GM20000 (cell line): ENCODE measurements around the gene UNC45B.
"Not testable (repeated sequence)": the region's sequence is repeated elsewhere in the genome, so short reads cannot be mapped to it uniquely, and the experiment has no call there.

Experiments used
- DNase-seq: peaks from one replicate; pipeline ENCODE4 v3.0.0; 2012; ENCODE audit warnings: low spot score
- TF ChIP-seq, protein P1 (sequence below): IDR thresholded peaks from 2 replicates; pipeline ENCODE4 v1.5.1; 2012; ENCODE audit warnings: mild to moderate bottlenecking, control low read depth; ENCODE audit errors: extremely low read depth, missing control alignments

UNC45B gene

DNA sequence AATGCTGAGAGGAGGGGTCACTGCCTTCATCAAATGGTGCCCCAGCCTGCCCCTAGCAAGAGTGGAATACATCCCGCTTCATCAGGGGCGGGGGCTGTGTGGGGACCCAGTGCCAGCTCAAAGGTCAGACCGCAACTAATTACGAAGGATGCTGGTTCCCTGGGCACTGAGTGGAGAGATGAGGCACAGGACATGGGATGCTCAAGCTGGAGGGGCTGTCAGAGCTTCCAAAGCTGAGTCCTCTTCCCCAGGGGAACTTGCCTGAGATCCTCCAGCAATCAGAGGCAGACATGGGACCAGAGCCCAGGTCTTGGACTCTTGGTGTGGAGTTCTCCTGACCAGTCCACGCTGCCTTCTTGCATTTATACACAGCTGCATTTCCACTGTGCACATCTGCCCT lies 18.9 kb downstream of the UNC45B start:
- DNase-seq = no peak
- TF ChIP-seq, protein P1, sequence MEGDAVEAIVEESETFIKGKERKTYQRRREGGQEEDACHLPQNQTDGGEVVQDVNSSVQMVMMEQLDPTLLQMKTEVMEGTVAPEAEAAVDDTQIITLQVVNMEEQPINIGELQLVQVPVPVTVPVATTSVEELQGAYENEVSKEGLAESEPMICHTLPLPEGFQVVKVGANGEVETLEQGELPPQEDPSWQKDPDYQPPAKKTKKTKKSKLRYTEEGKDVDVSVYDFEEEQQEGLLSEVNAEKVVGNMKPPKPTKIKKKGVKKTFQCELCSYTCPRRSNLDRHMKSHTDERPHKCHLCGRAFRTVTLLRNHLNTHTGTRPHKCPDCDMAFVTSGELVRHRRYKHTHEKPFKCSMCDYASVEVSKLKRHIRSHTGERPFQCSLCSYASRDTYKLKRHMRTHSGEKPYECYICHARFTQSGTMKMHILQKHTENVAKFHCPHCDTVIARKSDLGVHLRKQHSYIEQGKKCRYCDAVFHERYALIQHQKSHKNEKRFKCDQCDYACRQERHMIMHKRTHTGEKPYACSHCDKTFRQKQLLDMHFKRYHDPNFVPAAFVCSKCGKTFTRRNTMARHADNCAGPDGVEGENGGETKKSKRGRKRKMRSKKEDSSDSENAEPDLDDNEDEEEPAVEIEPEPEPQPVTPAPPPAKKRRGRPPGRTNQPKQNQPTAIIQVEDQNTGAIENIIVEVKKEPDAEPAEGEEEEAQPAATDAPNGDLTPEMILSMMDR = no peak

DNA sequence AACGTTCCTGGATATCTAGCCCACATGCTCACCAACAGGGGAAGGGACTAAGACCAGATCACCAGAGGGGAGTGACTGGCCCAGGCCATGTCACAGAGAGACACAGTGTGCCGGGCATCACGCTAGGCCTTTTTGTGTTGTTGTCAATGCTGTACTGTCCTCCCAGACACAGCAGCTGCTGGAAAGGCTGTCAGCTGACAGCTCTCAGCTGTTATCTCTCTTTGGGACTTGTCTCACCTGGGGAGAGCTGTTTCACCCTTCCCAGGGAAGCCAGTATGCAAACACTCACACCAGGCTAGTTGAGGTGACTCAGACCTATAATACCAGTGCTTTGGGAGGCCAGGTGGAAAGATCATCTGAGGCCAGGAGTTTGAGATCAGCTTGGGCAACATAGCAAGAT lies 19.4 kb downstream of the UNC45B start:
- TF ChIP-seq, protein P1 = no peak
- no peak for DNase-seq

DNA sequence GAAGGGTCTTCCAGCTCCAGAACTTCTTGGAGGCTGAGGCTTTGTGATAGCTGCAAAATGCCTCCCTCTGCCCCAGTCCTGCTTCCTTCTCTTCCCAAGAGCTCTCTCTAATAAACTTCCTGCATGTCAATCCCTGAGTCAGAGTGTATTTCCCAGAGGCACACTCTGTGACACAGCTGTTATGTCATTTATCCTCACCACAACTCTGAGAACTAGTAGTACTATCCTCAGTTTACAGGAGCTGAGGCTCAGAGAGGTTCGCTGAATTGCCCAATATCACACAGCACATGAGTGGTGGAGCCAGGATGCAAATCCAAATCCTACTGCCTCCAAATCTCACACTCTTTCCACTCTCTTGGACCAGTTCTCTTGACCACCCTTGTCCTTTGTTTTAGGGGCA lies 20.0 kb downstream of the UNC45B start:
- TF ChIP-seq, protein P1 = no peak
- DNase-seq = no peak

DNA sequence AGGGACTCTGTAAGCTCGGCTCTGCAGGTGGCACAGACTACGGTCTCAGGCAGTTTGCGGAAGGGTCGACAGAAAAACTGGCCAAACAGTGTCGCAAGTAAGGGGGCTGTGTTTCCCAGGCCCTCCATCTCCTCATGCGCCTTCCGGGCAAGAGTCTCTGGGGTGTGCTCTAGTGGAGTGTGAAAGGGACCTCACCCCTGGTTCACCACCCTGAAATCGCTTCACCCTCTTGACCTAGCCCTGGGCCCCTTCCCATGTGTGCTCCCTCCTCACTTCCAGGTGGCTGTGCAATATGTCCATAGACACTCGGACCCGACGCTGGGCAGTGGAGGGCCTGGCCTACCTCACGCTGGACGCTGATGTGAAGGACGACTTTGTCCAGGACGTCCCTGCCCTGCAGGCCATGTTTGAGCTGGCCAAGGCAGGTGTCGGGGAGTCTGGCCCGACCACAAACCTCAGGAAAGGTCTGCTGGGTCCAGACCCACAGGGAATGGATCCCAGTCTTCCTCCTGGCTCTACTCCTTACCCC lies 22.3 kb downstream of the UNC45B start:
- TF ChIP-seq, protein P1 = no peak
- DNase-seq = no peak

DNA sequence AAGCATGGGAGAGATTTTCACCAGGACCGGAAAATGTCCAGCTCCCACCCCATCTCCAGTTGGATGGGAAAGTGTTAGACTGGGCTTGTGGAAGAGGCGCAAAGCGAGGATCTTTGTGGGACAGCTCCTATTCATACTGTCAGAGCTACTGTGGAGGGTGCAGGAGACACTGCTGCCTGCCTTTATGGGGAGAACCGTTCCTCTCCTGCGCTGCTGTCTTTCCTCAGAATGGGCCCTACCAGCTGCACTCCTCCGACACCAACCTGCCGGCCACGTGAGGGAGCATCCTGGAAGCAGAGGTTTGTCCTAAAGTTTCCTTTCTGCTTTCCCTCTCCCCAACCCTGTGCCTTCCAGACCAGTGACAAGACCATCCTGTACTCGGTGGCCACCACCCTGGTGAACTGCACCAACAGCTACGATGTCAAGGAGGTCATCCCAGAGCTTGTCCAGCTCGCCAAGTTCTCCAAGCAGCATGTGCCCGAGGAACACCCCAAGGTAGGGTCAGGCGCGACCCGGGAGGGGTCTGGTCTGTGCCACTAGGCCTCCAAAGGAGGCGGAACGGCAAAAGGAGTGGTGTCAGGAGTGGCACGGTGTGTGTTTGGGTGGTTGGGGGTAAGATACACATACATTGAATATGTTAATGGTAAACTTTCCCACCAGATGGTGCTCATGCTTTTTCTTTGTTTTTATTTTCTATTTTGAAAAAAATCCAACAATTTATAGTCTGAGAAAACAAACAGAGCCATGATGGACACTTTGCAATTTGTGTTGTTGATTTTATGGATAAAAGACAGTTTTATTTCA lies 23.6 kb downstream of the UNC45B start:
- TF ChIP-seq, protein P1 = peak; percentile 5
- peak; percentile 56 for DNase-seq

DNA sequence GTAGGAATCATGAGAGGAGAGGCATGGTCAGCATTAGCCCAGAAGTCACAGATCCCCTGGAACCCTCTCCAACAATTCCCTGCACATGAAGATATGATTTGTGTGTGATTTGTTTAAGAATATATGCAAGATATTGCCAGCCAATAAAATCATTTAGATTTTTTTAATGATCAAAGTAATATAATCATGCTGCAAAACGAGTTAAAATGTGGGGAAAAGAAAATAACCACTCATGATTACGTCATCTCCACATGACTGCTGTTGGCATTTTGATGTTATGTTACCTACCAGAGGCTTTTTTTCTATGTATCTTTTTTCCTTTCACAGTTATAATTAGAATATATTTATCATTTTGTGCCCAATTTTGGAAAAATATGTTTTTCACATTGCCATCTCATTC lies 24.2 kb downstream of the UNC45B start:
- TF ChIP-seq, protein P1 = no peak
- no peak for DNase-seq

DNA sequence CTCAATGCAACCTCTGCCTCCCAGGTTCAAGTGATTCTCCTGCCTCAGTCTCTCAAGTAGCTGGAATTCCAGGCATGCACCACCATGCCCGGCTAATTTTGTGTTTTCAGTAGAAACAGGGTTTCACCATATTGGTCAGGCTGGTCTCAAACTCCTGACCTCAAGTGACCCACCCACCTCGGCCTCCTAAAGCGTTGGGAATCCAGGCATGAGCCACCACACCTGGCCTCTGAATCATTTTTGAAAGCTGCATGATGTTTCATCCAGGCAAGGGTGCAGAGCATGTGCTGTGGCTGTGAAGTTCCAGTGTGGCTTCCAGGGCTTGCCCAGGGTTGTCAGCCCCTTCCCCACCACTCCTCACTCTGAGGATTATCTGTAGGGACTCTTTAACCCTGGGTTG lies 24.7 kb downstream of the UNC45B start:
- DNase-seq = not testable (repeated sequence)
